GM23248 (cell line): ENCODE results near the gene KCNJ6.
"Not testable (repeated sequence)": the region's sequence is repeated elsewhere in the genome, so short reads cannot be mapped to it uniquely, and the experiment has no call there.

Source experiments
- EZH2 ChIP-seq: fragments of 200-600 bp; sonication (generic); IDR thresholded peaks from 2 replicates; pipeline ENCODE4 v1.6.1; 2018; ENCODE audit warnings: antibody characterized with exemption, mild to moderate bottlenecking; ENCODE audit not compliant: insufficient read depth, poor library complexity, severe bottlenecking
- EZH2phosphoT487 ChIP-seq: fragments of 200-600 bp; sonication (generic); IDR thresholded peaks from 2 replicates; pipeline ENCODE4 v1.6.1; 2018; ENCODE audit warnings: antibody characterized with exemption, moderate library complexity, mild to moderate bottlenecking, low read depth; ENCODE audit not compliant: insufficient read depth

GRCh38 chr21:37576929-37577328, 339.3 kb downstream of the KCNJ6 start:
- not testable (repeated sequence) for TF ChIP-seq EZH2, EZH2phosphoT487
